IgD-negative memory B cell (primary cell): ENCODE measurements around the gene PRPF39. TPM values are rescaled to one million over a fixed set of nuclear protein-coding genes. Genes with fewer than 3 reads are reported as not detected.
A peak's percentile ranks its signal among the peaks of the same experiment; 100 is the strongest.
"Not testable (repeated sequence)": the region's sequence is repeated elsewhere in the genome, so short reads cannot be mapped to it uniquely, and the experiment has no call there.

ENCODE experiments used
- H3K27ac Mint-ChIP-seq, 3 donors: one replicate each; pipeline ENCODE4 v1.8.0; 2020 to 2022; ENCODE audit warnings: mild to moderate bottlenecking in 3 of 3, mixed read lengths in 3 of 3, moderate library complexity in 1 of 3
- H3K27me3 Mint-ChIP-seq: one replicate; pipeline ENCODE4 v1.8.0; 2021; ENCODE audit warnings: mixed read lengths
- H3K36me3 Mint-ChIP-seq: one replicate; pipeline ENCODE4 v1.8.0; 2020; ENCODE audit warnings: mild to moderate bottlenecking, mixed read lengths
- H3K4me1 Mint-ChIP-seq, 3 donors: one replicate each; pipeline ENCODE4 v1.8.0; 2020 to 2022; ENCODE audit warnings: mixed read lengths in 3 of 3, mild to moderate bottlenecking in 1 of 3
- H3K4me3 Mint-ChIP-seq, 4 donors: one replicate each; pipeline ENCODE4 v1.8.0; 2020 to 2022; ENCODE audit warnings: mild to moderate bottlenecking in 4 of 4, mixed read lengths in 4 of 4, moderate library complexity in 3 of 4
- H3K9me3 Mint-ChIP-seq, 3 donors: one replicate each; pipeline ENCODE4 v1.8.0; 2020 to 2021; ENCODE audit warnings: mixed read lengths in 3 of 3, mild to moderate bottlenecking in 1 of 3
- polyA plus RNA-seq: library from polyadenylated mRNA; unstranded; fragments of 300-500 nt; fragmentation: Illumina TruSeq; gene quantifications from one replicate; pipeline ENCODE4 v1.2.3, GENCODE V29; 2021

The PRPF39 gene
- polyA plus RNA-seq, 1 donor from 2014 or later, result 18.1 TPM

- Mint-ChIP-seq H3K9me3 (no peaks in the 10 kb centered on the region), H3K36me3 (no peaks in the 10 kb centered on the region), H3K4me1 (peaks cover 16 to 41% (median 36%) of the 10 kb centered on the region in 3 donors), H3K4me3 (peak overlapping the region in 1 of 4 donors; percentile 23), H3K27ac (no peak overlapping the region), H3K27me3 (no peaks in the 10 kb centered on the region)
Measured at GRCh38 chr14:45140661-45141187, 56.8 kb downstream of the PRPF39 start.

- not testable (repeated sequence) for H3K9me3 Mint-ChIP-seq, H3K36me3 Mint-ChIP-seq, H3K27me3 Mint-ChIP-seq
- H3K4me1 Mint-ChIP-seq, result peaks cover 14 to 33% (median 28%) of the 10 kb centered on the region in 3 donors
- H3K4me3 Mint-ChIP-seq, result peak overlapping the region in 3 of 4 donors; percentile 25 to 73 (median 41)
- H3K27ac Mint-ChIP-seq, result peak overlapping the region in 1 of 3 donors; percentile 52
Measured at GRCh38 chr14:45142083-45142482, 58.2 kb downstream of the PRPF39 start.

- Mint-ChIP-seq H3K4me1 (peaks cover 5 to 21% (median 15%) of the 10 kb centered on the region in 3 donors), H3K27me3 (no peaks in the 10 kb centered on the region), H3K36me3 (peaks cover 2% of the 10 kb centered on the region), H3K9me3 (no peaks in the 10 kb centered on the region), H3K27ac (peak overlapping the region in 1 of 3 donors; percentile 62), H3K4me3 (no peak overlapping the region)
Measured at GRCh38 chr14:45144658-45145057, 60.7 kb downstream of the PRPF39 start.

GRCh38 chr14:45145214-45145613 lies 61.3 kb downstream of the PRPF39 start:
- Mint-ChIP-seq H3K27me3 (no peaks in the 10 kb centered on the region), H3K36me3 (peaks cover 2% of the 10 kb centered on the region), H3K9me3 (no peaks in the 10 kb centered on the region), H3K4me1 (peaks cover 5 to 20% (median 14%) of the 10 kb centered on the region in 3 donors), H3K4me3 (no peak overlapping the region), H3K27ac (no peak overlapping the region)

- H3K4me3 Mint-ChIP-seq, result no peak overlapping the region
- H3K27ac Mint-ChIP-seq, result no peak overlapping the region
- peaks cover 2% of the 10 kb centered on the region for H3K36me3 Mint-ChIP-seq
- H3K27me3 Mint-ChIP-seq, result no peaks in the 10 kb centered on the region
- H3K4me1 Mint-ChIP-seq, result peaks cover 0 to 8% (median 4%) of the 10 kb centered on the region in 3 donors
- H3K9me3 Mint-ChIP-seq, result no peaks in the 10 kb centered on the region
Measured at GRCh38 chr14:45149602-45150001, 65.7 kb downstream of the PRPF39 start.

- H3K4me1 Mint-ChIP-seq, result peaks cover 0 to 2% (median 0%) of the 10 kb centered on the region in 3 donors
- H3K27me3 Mint-ChIP-seq, result no peaks in the 10 kb centered on the region
- peaks cover 2% of the 10 kb centered on the region for H3K36me3 Mint-ChIP-seq
- H3K4me3 Mint-ChIP-seq, result no peak overlapping the region
- no peak overlapping the region for H3K27ac Mint-ChIP-seq
- H3K9me3 Mint-ChIP-seq, result no peaks in the 10 kb centered on the region
Measured at GRCh38 chr14:45150386-45150890, 66.5 kb downstream of the PRPF39 start.

GRCh38 chr14:45156067-45156466 lies 72.2 kb downstream of the PRPF39 start:
- peak overlapping the region in 1 of 4 donors; percentile 6 for H3K4me3 Mint-ChIP-seq
- no peak overlapping the region for H3K27ac Mint-ChIP-seq
- H3K4me1 Mint-ChIP-seq, result no peaks in the 10 kb centered on the region
- H3K36me3 Mint-ChIP-seq, result peaks cover 4% of the 10 kb centered on the region
- no peaks in the 10 kb centered on the region for H3K9me3 Mint-ChIP-seq
- no peaks in the 10 kb centered on the region for H3K27me3 Mint-ChIP-seq

Other genes with a start within 250 kb of the PRPF39 start
- 26.4 TPM for gene KLHL28, start 122.2 kb upstream of the PRPF39 start, polyA plus RNA-seq
- gene TOGARAM1, start 121.9 kb upstream of the PRPF39 start, polyA plus RNA-seq, result 11.0 TPM
- 63.6 TPM for gene FKBP3, start 50.4 kb downstream of the PRPF39 start, polyA plus RNA-seq
- 8.0 TPM for gene FANCM, start 51.8 kb downstream of the PRPF39 start, polyA plus RNA-seq
- 95.3 TPM for gene MIS18BP1, start 169.1 kb downstream of the PRPF39 start, polyA plus RNA-seq